GM19397 (cell line): ENCODE data around the gene CTNNA3.

ENCODE experiments used
- ATAC-seq: cut with Tn5 transposase; IDR thresholded peaks from one replicate; pipeline ENCODE4 v1.9.1; 2021; ENCODE audit warnings: mild to moderate bottlenecking, moderate library complexity; ENCODE audit not compliant: unreplicated experiment

The CTNNA3 gene

DNA sequence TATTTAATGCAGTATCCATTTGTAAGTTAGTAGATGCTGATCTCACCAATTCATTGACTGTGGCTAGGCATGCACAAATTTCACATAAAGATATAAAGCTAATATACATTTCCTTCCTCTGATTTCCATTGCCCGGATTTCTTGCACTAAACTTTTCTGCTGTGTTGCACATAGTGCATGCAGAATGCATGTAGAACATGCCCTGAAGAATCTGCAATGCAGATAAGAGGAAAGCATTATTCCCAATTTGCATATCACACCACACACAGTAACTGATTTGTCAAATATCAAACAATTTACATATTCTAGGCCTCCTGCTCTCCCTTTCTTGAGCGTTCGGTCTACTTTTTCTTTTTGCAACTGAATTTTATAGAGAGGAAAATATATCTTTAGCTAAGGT, 646.0 kb downstream of the CTNNA3 start:
- no peak for ATAC-seq

DNA sequence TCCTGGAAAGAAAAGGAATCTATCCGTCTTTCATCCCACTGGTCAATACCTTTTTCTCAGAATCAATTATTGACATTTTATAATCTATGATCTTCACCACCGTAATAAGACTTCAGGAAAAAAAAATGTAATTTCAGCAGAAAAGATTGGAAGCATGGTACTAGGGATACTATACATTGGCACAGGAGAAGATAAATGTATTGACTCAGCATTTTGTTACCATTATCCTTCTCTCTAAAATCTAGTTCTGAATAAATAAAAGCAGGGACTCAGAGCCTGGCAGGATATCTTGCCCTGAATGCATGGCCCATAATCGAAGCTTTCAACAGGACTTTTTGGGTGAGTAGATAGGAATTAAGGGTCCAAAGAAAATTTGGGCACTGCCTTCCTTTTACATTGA, 649.5 kb downstream of the CTNNA3 start:
- ATAC-seq, result no peak

DNA sequence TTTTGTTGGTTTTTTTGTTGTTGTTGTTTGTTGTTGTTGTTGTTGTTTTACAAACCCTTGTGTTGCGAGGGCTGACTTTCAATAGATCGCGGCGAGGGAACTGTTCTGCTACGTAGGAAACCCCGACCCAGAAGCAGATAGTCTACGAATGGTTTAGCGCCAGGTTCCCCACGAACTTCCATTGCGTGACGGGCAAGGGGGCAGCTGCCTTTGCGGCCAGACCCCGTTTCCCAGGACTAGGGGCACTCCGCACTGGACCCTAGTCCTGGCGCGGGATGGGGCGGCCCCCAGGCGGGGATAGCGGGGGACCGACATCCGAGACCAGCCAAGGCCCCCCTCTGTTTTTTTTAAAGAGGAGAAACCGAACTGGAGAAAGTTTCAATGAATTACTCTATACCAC, 650.6 kb downstream of the CTNNA3 start:
- no peak for ATAC-seq

DNA sequence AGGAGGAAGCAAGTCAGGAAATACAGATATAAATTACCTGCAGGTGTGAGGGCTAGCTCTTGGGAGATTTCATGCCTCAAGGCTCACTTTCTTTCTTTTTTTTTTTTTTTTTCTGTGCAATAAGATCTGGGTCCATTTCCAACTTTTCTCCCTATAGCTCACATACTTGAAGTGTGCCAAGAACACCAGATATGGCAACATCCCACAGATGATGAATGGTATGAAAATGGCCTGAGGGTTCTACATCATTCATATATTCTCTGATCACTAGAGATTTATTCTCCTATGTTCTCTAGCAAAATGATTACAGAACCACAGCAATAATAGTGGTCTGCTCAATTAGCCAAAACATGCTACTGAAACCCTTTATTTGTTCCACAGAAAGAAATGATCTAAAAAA, 653.0 kb downstream of the CTNNA3 start:
- ATAC-seq, result no peak

DNA sequence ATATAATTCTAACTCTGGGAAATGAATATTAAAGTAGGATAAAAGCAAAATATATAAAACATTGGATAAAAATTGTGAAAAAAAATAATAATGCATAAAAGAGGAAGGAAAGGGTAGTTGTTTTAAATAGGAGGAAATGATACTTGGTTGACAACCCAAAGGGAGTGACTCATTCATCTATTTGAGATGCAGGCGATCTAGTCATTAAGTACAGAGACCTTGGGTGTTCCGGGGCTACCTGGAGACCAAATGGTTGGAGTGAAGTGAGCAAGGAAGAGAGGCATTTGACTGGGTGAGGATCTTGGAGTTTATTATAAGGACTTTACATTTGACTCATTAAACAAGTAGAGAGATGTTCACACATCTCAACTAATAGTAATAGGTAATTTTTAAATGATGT, 659.2 kb downstream of the CTNNA3 start:
- ATAC-seq, result no peak

DNA sequence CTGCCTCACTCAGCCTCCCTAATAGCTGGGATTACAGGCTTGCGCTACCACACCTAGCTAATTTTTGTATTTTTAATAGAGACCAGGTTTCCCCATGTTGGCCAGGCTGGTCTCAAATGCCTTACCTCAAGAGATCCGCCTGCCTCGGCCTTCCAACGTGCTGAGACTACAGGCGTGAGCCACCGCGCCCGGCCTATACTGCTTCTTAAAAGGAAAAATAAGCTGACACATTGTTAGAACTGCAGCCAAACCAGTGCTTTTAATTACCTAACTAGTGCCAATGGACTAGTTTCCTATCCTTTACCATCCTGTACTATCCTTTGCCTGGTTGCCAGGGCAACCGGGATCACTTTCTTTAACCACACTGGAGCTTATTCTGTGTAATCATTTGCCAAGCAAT, 662.1 kb downstream of the CTNNA3 start:
- no peak for ATAC-seq

DNA sequence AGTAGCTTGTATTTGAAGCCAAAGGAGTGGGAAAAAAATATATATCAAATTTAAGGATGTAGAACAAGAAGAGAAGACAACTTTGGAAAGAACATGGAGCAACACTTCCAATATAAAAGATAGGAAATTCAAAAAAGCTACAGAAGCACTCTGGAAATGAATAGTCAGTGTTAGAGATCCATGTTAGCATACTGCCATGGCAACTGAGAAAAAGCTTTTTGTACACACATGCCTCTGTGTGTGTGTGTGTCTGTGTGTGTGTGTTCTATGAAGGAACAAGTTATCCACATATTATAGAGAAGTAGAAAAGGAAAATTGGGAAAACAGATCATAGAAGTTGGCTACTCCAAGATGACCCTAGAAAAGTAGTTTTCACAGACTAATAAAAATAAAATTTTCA, 673.9 kb downstream of the CTNNA3 start:
- ATAC-seq, result no peak

DNA sequence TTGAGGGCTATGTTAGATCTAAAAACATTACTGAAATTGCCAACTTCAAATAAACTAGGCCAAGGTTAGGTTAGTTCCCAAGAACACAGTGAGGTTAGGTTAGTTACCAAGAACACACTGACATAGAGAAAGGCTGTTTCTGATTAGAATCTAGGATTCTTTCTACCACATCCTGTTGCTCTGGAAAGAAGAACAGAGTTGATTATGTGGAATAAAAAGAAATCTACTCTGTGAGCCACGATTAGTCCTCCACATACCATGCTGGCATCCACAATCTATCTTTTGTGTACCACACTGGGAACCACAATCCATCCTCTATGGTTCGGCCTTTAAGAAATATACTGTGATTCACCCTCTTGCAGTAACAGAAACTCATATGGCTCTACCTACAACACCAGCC, 678.8 kb downstream of the CTNNA3 start:
- ATAC-seq, result no peak

DNA sequence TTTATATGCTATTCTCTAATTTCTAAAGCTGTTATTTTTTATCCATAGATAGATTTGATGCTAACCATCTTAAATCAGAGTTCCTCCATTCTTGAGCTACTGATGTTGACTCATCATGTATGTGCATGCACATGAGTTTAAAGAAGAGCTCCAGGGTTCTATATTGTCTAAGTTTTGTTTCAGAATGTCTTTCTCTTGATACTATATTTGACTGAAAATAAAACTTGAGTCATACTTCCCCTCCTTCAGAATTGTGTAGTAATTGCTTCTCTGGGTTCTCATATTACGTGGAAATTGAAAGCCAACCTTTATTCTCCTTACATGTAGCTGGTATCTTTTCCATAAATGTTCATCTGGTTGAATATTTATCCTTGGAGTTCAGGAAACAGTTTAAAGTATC, 680.8 kb downstream of the CTNNA3 start:
- ATAC-seq, result no peak

DNA sequence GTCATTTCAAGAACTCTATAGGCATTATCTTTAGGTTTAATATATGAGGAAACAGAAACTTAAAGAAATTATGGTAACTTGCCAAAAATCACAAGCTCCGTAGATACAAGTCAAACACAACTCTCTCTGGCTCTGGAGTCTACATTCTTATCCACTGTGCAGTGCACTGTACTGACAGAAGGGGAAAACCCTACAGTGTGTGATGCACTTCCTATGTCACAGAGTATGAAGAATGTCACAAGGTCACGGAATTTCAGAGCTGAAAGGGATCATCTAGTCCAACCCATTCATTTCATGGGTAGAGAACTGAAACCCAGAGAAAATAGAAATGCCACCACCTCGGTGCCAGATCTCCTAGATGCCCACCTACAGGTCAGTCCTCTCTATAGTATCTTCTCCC, 684.0 kb downstream of the CTNNA3 start:
- no peak for ATAC-seq

DNA sequence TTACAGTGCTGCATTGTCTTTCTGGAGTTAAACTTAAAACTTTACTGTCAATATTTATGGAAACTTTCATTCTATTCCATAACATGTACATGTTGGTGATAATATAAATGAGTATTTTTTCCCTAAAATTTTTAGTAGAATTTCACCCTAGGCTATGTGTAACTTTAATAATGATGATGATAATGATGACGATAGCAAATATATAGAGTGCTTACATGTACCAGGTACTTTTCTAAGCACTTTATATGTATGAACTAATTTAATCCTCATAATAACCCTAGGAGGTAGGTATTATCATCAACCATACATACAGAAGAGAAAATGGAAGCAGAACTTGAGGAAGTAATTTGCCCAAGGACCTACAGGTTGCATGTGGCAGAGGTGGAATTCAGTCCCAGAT, 684.5 kb downstream of the CTNNA3 start:
- no peak for ATAC-seq

DNA sequence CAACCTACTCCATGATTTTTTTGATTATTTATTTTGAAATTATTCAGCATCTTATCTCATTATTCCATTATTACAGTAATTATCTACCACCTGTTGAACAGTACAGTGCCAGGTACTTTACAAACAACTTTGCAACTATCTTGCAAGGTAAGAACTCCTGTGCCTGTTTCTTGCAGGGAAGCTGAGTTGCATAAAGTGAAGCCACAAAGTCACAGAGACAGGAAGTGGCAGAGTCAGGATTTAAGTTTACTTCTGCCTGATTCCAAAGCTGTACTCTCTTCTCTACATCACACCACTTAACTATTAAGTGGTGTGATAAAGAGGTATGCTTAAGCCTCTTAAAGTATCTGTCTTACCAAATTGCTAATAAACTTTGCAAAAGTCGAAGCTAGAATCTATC, 690.0 kb downstream of the CTNNA3 start:
- no peak for ATAC-seq

DNA sequence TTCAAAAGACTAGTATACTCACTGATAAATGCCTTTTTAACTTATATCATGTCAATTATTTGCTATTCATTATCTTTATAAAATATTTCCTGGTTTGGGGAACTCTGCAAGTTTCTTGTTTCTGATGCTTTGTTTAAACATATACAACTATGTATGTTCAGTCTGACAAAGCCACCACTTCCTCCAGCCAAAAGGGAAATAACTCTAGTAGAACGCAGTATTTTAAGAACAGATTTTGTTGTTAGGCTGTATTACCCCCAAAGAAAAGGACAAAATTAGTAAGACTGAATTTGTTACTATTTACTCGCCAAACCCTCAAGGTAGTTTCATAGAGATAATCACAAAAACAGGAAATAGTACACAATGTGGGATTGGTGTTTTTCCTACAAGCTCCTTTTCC, 691.3 kb downstream of the CTNNA3 start:
- no peak for ATAC-seq

DNA sequence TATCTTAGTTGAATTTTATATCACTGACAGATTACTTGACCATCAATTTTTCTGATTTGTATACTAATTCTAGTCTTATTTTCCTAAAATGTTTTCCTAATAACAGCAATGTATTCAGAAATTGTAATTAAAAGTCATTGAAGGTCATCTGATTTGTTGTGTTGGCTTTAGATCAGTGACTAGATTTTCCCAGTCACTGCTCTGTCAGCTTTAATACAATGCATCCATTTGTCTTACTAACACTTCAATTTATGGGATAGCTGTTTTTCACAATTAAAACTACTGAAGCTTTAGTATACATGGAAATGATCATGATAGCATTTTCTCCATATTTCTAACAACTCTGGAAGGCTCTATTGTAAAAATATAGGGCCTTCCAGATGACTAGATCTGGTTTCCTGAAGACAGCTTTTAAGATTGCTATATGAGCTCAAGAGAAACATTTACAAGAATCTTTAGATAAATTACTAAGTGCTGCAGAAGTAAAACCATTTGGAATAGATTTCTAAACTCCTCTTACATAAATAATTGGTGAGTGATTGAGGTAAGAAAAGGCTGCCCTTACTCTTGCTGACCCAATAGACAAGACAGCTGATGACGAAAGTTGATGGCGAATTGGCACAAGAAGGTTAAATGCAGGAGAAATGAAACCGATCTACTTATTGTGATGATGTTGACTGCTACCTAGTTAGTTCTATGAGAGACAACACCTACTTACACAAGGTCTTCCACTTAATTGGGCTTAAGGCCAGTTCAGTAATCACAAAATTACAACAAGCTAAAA, 696.0 kb downstream of the CTNNA3 start:
- ATAC-seq, result no peak

DNA sequence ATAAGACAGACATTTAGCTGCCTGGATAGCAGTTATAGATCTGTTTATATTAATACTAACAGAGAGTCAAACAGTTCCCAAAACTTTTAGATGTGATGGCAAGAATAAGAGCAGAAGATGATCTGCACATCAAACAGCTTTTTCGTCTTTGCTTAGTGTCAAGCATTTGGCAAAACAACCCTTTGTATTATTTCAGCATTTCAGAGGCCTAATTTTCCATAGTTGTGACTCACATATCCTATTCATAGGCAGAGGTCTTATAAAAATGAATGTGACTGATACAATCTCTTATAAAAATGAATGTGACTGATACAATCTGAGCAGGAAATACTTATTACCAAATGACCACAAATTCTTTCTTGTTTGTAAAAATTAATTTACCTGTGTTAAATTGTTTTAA, 699.0 kb downstream of the CTNNA3 start:
- no peak for ATAC-seq

DNA sequence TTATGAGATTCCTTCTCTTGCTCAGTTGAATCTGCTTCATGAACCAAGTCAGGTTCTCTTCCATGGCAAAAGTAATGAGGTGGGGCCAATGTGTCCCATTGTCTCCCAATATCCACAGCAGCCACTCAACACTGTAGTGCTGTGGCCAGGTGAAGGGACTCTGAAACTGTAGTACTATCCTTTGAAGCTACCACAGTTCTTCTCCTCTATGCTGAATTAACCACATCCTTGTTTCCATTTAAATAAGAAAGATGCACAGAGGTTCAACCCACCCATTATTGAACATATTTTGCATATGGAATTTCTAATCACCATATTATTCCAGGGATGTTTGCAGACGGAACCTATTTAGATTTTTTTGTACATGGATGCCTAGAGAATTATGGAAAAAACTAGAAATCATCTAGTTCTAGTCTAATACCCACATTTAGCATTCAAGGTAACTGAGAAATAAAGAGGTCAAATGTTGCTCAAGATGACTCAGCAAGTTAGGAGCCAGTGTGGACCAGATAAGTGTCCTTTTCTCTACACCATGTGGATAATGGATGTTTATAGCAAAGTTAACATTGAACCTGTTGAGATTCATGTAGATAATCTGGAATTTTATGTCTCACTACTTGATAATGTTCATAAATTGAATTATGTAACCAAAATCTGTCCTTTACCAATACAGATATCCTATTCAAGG, 705.7 kb downstream of the CTNNA3 start:
- no peak for ATAC-seq

DNA sequence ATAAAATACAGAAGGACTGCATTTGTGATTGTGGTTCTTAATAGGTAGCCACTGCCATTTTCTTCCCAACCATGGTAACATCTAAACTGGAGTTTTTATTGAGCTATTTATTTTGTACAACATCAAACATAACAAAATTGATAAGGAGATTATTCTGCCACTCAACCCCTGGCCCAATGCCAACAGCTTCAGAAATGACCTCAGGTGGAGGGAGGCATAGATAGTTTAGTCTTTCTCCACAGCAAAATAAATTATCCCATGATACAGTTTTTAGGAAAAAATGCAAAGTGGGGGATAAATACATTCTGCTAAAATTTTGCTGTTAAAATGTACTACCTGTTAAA, 712.5 kb downstream of the CTNNA3 start:
- ATAC-seq, result no peak

DNA sequence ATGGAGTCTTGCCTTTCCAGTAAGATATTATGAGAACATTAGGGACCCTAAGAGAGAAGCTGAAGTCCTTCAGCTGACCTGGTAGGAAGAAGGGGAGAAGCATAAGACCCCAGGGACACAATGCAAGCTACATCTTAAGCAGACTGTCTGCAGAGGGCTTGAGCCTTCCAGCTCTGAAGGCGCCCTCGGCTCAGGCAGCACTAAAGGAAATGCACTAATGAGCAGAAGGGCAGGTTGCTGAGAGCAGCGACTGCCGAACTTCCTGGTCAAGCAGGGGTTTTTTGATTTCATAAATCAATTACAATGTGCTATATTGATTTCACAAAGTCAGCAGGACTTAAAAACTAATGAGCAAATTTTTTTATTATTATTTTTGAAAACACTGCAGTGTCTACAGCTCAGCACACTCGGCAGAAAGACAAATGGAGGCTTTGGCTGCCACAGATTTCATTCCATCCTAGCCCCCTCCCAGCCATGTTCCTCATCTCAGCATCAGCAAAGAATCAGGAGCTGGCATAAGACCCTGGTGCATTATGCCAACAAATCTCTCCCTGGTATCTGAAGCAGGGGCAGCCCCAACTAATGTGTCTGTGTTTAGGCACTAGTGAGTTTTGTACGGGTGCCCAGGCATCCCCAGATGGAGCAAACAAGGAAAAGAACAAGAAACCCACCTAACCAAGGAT, 713.1 kb downstream of the CTNNA3 start:
- no peak for ATAC-seq

DNA sequence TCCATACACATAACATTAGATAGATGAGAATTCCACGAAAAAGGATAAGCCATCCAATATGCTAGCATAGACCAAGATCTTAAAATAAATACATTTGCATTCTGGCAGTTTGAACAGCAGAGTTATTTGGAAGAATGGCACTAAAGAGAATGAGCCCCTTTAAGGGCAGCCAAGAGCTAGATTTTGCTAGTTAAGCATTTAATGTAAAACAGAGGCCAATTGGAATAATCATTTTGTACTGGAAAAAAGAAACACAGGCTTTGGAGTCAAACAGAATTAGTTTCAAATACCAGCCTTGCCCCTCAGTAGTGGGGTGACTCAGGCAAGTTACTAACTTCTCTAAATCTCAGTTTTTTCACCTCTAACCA, 714.0 kb downstream of the CTNNA3 start:
- no peak for ATAC-seq

DNA sequence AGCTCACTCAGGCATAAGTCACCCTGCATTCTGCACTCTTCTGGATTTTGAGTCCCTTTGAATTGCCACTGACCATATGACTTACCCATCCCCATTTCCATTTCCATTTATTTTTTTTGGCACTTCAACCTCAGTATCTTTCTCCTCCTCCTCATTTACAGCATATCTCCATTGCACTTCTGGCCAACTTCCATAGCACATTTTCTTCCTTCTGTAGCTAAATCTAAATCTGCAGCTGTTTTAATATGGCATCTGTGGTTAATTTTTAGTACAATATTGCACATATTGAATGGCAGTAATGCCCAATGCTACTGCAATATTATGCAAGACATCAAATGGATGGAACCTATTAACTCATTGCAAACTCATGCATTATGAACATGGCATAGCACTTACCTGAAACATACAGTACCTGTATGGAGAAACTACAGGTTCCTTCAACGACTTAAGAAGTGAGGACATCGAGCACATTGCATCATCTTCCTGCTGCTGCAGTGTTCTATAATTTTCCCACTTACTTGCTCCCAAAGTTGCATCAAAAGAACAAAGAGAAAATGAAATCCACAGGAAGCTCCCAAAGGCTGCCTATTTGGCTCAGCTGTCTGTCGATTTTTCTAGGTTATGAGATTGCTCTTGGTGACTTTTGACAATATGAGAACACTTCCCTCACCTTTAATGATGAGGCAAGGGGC, 714.5 kb downstream of the CTNNA3 start:
- ATAC-seq, result no peak

DNA sequence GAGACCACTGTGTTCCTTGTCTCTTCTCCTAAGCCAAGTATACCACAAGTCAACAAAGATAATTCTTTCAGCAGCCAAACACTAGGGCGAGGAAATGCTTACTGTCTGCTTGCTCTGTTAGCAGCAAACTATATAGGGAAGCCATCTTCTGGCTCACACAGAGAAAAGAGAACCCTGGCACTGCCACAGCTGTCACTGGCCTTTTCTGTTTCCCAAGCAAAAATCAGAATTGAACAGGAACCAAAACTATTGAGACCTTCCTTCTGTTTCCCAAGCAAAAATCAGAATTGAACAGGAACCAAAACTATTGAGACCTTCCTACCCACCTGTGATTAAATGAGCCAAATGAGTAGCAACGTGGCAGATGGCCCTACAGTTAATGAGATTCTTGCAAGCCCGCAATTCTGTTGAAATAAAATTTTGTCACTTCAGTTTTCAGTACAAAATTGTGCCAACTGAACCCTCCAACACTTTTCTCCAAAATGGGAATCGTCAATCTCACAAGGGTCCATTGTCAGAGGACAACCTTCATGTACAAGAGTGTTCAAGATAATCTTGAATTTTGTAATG, 715.7 kb downstream of the CTNNA3 start:
- no peak for ATAC-seq
